ENCODE data around the gene RASGEF1B. TPM values are rescaled to one million over a fixed set of nuclear protein-coding genes. Genes with fewer than 3 reads are reported as not detected.

Gene RASGEF1B
- total RNA-seq, 2 experiments from 2014 or later = 5.7 to 12.6 TPM

DNA sequence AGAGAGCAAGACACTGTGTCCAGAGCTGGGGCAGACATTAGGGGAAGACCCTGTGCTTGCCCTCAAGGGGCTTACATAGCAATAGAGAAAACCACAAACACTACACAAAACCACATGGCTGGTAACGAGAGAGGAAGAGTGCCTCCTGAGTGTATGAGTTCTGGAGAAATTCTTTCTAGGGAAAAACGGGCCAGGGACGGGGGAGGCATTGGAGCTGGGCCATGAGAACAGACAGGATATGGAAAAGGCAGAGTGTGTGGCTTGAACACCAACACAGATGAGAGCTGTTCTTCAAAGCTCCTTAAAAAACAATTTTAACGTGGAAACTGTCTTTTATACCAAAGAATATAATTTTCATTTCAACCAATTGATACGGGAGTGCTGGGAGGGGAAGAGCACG is 42.7 kb downstream of the RASGEF1B start:
- no TSS peak for BruUV-seq (replicated peaks)
- ChIA-PET POLR2A (no interaction called here), CTCF (ENCODE audit: unreplicated experiment) (no interaction called here)
- Histone ChIP-seq H3K27ac (ENCODE audit: low read depth, low read length, poor library complexity, severe bottlenecking) (no peak overlapping the region), H3K36me3 (ENCODE audit: insufficient read depth, low read length) (peaks cover 59% of the 10 kb centered on the region), H3K9me2 (ENCODE audit: insufficient read depth, low read length) (no peaks in the 10 kb centered on the region), H3K4me3 (ENCODE audit: low read depth, low read length, poor library complexity, severe bottlenecking) (no peak overlapping the region), H4K20me1 (ENCODE audit: insufficient read depth, low read length) (no peaks in the 10 kb centered on the region), H3K9me3 (ENCODE audit: low read length) (no peaks in the 10 kb centered on the region), H2AFZ (ENCODE audit: low read length) (no peak overlapping the region), H3K79me2 (ENCODE audit: insufficient read depth, low read depth, low read length) (no peaks in the 10 kb centered on the region), H3K4me2 (ENCODE audit: low read length) (no peak overlapping the region), H3K4me1 (ENCODE audit: insufficient read depth, low read length, poor library complexity, severe bottlenecking) (no peaks in the 10 kb centered on the region)
- intact Hi-C loops (cut with micrococcal nuclease; ENCODE audit: unreplicated experiment) = no loop called here
- no peak for TF ChIP-seq EZH2phosphoT487 (IDR thresholded peaks at IDR 0.05; ENCODE audit: borderline replicate concordance, low read depth, low read length)
- TF ChIP-seq, protein P1, sequence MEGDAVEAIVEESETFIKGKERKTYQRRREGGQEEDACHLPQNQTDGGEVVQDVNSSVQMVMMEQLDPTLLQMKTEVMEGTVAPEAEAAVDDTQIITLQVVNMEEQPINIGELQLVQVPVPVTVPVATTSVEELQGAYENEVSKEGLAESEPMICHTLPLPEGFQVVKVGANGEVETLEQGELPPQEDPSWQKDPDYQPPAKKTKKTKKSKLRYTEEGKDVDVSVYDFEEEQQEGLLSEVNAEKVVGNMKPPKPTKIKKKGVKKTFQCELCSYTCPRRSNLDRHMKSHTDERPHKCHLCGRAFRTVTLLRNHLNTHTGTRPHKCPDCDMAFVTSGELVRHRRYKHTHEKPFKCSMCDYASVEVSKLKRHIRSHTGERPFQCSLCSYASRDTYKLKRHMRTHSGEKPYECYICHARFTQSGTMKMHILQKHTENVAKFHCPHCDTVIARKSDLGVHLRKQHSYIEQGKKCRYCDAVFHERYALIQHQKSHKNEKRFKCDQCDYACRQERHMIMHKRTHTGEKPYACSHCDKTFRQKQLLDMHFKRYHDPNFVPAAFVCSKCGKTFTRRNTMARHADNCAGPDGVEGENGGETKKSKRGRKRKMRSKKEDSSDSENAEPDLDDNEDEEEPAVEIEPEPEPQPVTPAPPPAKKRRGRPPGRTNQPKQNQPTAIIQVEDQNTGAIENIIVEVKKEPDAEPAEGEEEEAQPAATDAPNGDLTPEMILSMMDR (conservative IDR thresholded peaks at IDR 0.05; ENCODE audit: low read length) = no peak
- no peak for DNase-seq (ENCODE audit: low spot score)

DNA sequence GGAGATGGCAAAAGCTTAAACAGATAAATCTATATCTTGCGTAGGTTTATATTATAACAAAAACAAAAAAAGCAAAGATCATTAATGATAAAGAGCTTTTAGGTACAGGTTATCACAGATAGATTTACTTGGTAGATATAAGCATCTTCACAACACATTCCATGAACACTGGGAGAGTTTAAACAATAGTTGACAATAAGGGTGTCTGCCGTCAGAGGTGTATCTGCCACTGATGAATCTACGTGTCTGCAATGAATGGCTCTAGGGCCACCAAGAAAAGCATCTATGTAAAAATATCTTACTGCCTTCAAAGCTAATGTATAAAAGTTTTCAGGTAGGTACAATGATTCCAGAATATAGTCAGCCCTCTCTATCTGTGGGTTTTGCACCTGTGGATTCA is 43.7 kb downstream of the RASGEF1B start:
- no peak overlapping the region for H2AFZ ChIP-seq (ENCODE audit: low read length)
- intact Hi-C loops (cut with micrococcal nuclease; ENCODE audit: unreplicated experiment) = no loop called here
- H3K79me2 ChIP-seq (ENCODE audit: insufficient read depth, low read depth, low read length) = no peaks in the 10 kb centered on the region
- no peak overlapping the region for H3K4me2 ChIP-seq (ENCODE audit: low read length)
- H3K9me3 ChIP-seq (ENCODE audit: low read length) = no peaks in the 10 kb centered on the region
- CTCF ChIA-PET (ENCODE audit: unreplicated experiment) = no interaction called here
- POLR2A ChIA-PET = interaction anchor here (0.6 to 1.1 kb wide), 5 partner anchors 9 to 1203 kb away, joined by 3 read pairs; no protein-coding TSS in a partner anchor
- H3K9me2 ChIP-seq (ENCODE audit: insufficient read depth, low read length) = no peaks in the 10 kb centered on the region
- H3K27ac ChIP-seq (ENCODE audit: low read depth, low read length, poor library complexity, severe bottlenecking) = no peak overlapping the region
- H3K36me3 ChIP-seq (ENCODE audit: insufficient read depth, low read length) = peaks cover 50% of the 10 kb centered on the region
- no peaks in the 10 kb centered on the region for H4K20me1 ChIP-seq (ENCODE audit: insufficient read depth, low read length)
- H3K4me1 ChIP-seq (ENCODE audit: insufficient read depth, low read length, poor library complexity, severe bottlenecking) = no peaks in the 10 kb centered on the region
- DNase-seq (ENCODE audit: low spot score) = no peak
- TF ChIP-seq, protein P1 (conservative IDR thresholded peaks at IDR 0.05; ENCODE audit: low read length) = no peak
- no peak for TF ChIP-seq EZH2phosphoT487 (IDR thresholded peaks at IDR 0.05; ENCODE audit: borderline replicate concordance, low read depth, low read length)
- H3K4me3 ChIP-seq (ENCODE audit: low read depth, low read length, poor library complexity, severe bottlenecking) = no peak overlapping the region
- BruUV-seq (replicated peaks) = no TSS peak

DNA sequence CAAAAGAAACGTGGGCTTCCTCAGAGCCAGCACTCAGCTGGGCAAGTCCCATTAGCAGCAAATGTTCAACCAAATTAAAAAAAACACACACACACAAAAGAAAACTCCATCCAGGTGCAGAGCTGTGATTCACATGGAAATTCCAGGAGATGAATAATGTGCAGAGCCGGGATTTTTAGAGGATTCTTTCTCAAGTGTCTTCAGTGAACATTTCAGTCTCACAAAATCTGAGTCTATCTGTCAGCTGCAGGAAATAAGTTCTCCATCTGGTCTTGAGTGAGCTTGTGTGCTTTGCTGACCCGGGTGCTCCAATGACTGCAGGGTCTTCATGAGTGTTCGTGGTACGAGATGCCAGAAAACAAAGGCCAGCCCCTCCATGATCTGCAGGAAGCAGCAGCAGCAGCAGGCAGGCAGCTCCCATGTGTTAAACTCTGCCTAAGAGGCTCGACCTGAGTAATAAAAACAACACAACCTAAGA is 44.3 kb downstream of the RASGEF1B start:
- H3K4me3 ChIP-seq (ENCODE audit: low read depth, low read length, poor library complexity, severe bottlenecking) = no peak overlapping the region
- ChIA-PET CTCF (ENCODE audit: unreplicated experiment) (no interaction called here), POLR2A (interaction anchor here (0.6 to 1.1 kb wide), 7 partner anchors 9 to 861 kb away, joined by 3 to 4 read pairs (median 3); no protein-coding TSS in a partner anchor)
- no peak overlapping the region for H3K4me2 ChIP-seq (ENCODE audit: low read length)
- no TSS peak for BruUV-seq (replicated peaks)
- no peak overlapping the region for H3K27ac ChIP-seq (ENCODE audit: low read depth, low read length, poor library complexity, severe bottlenecking)
- TF ChIP-seq EZH2phosphoT487 (IDR thresholded peaks at IDR 0.05; ENCODE audit: borderline replicate concordance, low read depth, low read length) = no peak
- TF ChIP-seq, protein P1 (conservative IDR thresholded peaks at IDR 0.05; ENCODE audit: low read length) = no peak
- H2AFZ ChIP-seq (ENCODE audit: low read length) = no peak overlapping the region
- no peaks in the 10 kb centered on the region for H3K79me2 ChIP-seq (ENCODE audit: insufficient read depth, low read depth, low read length)
- H3K4me1 ChIP-seq (ENCODE audit: insufficient read depth, low read length, poor library complexity, severe bottlenecking) = no peaks in the 10 kb centered on the region
- no peaks in the 10 kb centered on the region for H3K9me2 ChIP-seq (ENCODE audit: insufficient read depth, low read length)
- H3K9me3 ChIP-seq (ENCODE audit: low read length) = no peaks in the 10 kb centered on the region
- H4K20me1 ChIP-seq (ENCODE audit: insufficient read depth, low read length) = no peaks in the 10 kb centered on the region
- intact Hi-C loops (cut with micrococcal nuclease; ENCODE audit: unreplicated experiment) = no loop called here
- peaks cover 49% of the 10 kb centered on the region for H3K36me3 ChIP-seq (ENCODE audit: insufficient read depth, low read length)
- DNase-seq (ENCODE audit: low spot score) = no peak

Measured in OCI-LY7 (cell line).